Esophagus squamous epithelium (tissue), 5 donors: ENCODE data around the gene EVA1A. TPM values are rescaled to one million over a fixed set of nuclear protein-coding genes. Genes with fewer than 3 reads are reported as not detected.
A peak's percentile ranks its signal among the peaks of the same experiment; 100 is the strongest.
"Not testable (repeated sequence)": the region's sequence is repeated elsewhere in the genome, so short reads cannot be mapped to it uniquely, and the experiment has no call there.

Source experiments
- DNase-seq: peaks from one replicate; lab custom pipeline; 2025; lab: John Stamatoyannopoulos, UW
- H3K27ac ChIP-seq, 4 donors: fragments of 200-600 bp; sonication (generic); one replicate each; pipeline ENCODE4 v1.5.1; 2016 to 2019; ENCODE audit warnings: mild to moderate bottlenecking in 1 of 4
- H3K27me3 ChIP-seq, 4 donors: fragments of 200-600 bp; sonication (generic); 1 replicate in 3 of 4; 2 replicates in 1 of 4; pipeline versions ENCODE4 v1.5.1 to v1.6.0; 2017 to 2021; ENCODE audit warnings: antibody characterized with exemption in 1 of 4
- H3K36me3 ChIP-seq, 3 donors: fragments of 200-600 bp; sonication (generic); one replicate each; pipeline ENCODE4 v1.5.1; 2016 to 2019
- H3K4me1 ChIP-seq, 3 donors: fragments of 200-600 bp; sonication (generic); one replicate each; pipeline ENCODE4 v1.5.1; 2017 to 2019
- H3K4me3 ChIP-seq, 4 donors: fragments of 200-600 bp; sonication (generic); 1 replicate in 3 of 4; 2 replicates in 1 of 4; pipeline ENCODE4 v1.5.1; 2016 to 2019; ENCODE audit warnings: mild to moderate bottlenecking in 2 of 4, moderate library complexity in 1 of 4
- H3K9me3 ChIP-seq, 3 donors: fragments of 200-600 bp; sonication (generic); one replicate each; pipeline ENCODE4 v1.5.1; 2016 to 2019
- POLR2A ChIP-seq, 4 donors: fragments of 450-650 bp; IDR thresholded peaks; one replicate each; pipeline ENCODE4 v1.6.1; 2017; ENCODE audit warnings: antibody characterized with exemption in 4 of 4, mild to moderate bottlenecking in 4 of 4, moderate library complexity in 3 of 4
- WGBS, 2 donors: methylation state at CpG; one replicate each; pipeline ENCODE4 v1.1.5; 2018; 5-methylcytosine and 5-hydroxymethylcytosine counted together
- intact Hi-C: fragments of 100-400 bp; cut with DNase I; formaldehyde crosslinking; loops from one replicate; pipeline ENCODE4 v1.15.0; 2022
- total RNA-seq, 4 donors: library from RNA; depleted of rRNA; stranded (reverse); fragments of >200 nt; gene quantifications; one replicate each; pipeline ENCODE4 v1.1.0, GENCODE V29; 2016
- TF ChIP-seq, protein P1 (sequence below), 6 experiments: fragments of 450-650 bp in 4 of 6; fragments of 200-600 bp in 2 of 6; sonication (generic) in 2 of 6; IDR thresholded peaks; one replicate each; pipeline ENCODE4 v1.5.1; 2016 to 2019; ENCODE audit warnings: antibody characterized with exemption in 6 of 6, mild to moderate bottlenecking in 4 of 6, moderate library complexity in 4 of 6
- donor health status: DM: yes; HTN: yes; CAD: no.

The EVA1A gene
- total RNA-seq, 4 donors from 2014 or later = 0.26 to 9.4 (median 2.3) TPM; not detected in 1

DNA sequence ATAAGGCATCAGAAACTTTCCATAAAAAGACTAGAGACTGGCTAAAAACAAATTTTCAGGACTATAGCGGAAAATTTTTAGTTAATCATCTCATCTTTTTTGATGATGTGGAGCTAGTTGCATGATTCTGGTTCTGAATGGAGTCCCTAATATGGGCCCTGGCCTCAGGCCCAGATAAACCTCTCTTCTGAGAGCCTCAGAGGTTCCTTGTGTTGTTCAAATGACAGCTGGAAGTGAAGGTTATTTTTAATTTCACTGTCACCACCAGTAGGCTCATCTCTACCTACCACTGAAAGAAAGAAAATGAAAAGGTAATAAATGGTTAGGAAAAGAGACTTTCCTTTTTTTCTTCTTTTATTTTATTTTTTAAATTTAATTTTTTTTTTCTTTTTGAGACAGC is 75.9 kb downstream of the EVA1A start:
- intact Hi-C loops = no loop called here
- no peak overlapping the region for H3K4me3 ChIP-seq
- TF ChIP-seq, protein P1, sequence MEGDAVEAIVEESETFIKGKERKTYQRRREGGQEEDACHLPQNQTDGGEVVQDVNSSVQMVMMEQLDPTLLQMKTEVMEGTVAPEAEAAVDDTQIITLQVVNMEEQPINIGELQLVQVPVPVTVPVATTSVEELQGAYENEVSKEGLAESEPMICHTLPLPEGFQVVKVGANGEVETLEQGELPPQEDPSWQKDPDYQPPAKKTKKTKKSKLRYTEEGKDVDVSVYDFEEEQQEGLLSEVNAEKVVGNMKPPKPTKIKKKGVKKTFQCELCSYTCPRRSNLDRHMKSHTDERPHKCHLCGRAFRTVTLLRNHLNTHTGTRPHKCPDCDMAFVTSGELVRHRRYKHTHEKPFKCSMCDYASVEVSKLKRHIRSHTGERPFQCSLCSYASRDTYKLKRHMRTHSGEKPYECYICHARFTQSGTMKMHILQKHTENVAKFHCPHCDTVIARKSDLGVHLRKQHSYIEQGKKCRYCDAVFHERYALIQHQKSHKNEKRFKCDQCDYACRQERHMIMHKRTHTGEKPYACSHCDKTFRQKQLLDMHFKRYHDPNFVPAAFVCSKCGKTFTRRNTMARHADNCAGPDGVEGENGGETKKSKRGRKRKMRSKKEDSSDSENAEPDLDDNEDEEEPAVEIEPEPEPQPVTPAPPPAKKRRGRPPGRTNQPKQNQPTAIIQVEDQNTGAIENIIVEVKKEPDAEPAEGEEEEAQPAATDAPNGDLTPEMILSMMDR (IDR thresholded peaks at IDR 0.05) = no peak
- TF ChIP-seq POLR2A (IDR thresholded peaks at IDR 0.05) = no peak
- H3K4me1 ChIP-seq = no peaks in the 10 kb centered on the region
- no peak overlapping the region for H3K27ac ChIP-seq
- peaks cover 0 to 11% (median 0%) of the 10 kb centered on the region in 4 donors for H3K27me3 ChIP-seq
- no peak for DNase-seq
- H3K36me3 ChIP-seq = no peaks in the 10 kb centered on the region
- no peaks in the 10 kb centered on the region for H3K9me3 ChIP-seq
- WGBS, 2 donors = 88 to 100% methylated on average over 1 of the region's 1 CpG

- WGBS, 2 donors = 88 to 92% methylated on average over 6 of the region's 6 CpGs
- Histone ChIP-seq H3K27ac (no peak overlapping the region), H3K4me3 (no peak overlapping the region), H3K9me3 (no peaks in the 10 kb centered on the region), H3K36me3 (no peaks in the 10 kb centered on the region), H3K27me3 (peaks cover 0 to 11% (median 0%) of the 10 kb centered on the region in 4 donors), H3K4me1 (no peaks in the 10 kb centered on the region)
- no peak for TF ChIP-seq POLR2A (IDR thresholded peaks at IDR 0.05)
- TF ChIP-seq, protein P1 (IDR thresholded peaks at IDR 0.05) = no peak
- intact Hi-C loops = no loop called here
- DNase-seq = no peak
Observed at GRCh38 chr2:75483878-75484277, 76.9 kb downstream of the EVA1A start.

GRCh38 chr2:75482398-75482797 is 78.3 kb downstream of the EVA1A start:
- H3K27me3 ChIP-seq = peaks cover 0 to 11% (median 0%) of the 10 kb centered on the region in 4 donors
- no peak overlapping the region for H3K4me3 ChIP-seq
- intact Hi-C loops = no loop called here
- no peaks in the 10 kb centered on the region for H3K4me1 ChIP-seq
- H3K27ac ChIP-seq = no peak overlapping the region
- no peak for TF ChIP-seq POLR2A (IDR thresholded peaks at IDR 0.05)
- TF ChIP-seq, protein P1 (IDR thresholded peaks at IDR 0.05) = no peak
- no peaks in the 10 kb centered on the region for H3K9me3 ChIP-seq
- DNase-seq = no peak
- H3K36me3 ChIP-seq = no peaks in the 10 kb centered on the region

GRCh38 chr2:75480971-75481836 is 79.5 kb downstream of the EVA1A start:
- intact Hi-C loops = no loop called here
- no peaks in the 10 kb centered on the region for H3K36me3 ChIP-seq
- no peak overlapping the region for H3K27ac ChIP-seq
- DNase-seq = no peak
- H3K4me3 ChIP-seq = no peak overlapping the region
- H3K4me1 ChIP-seq = no peaks in the 10 kb centered on the region
- WGBS, 2 donors = 49 to 52% methylated on average over 6 of the region's 6 CpGs
- peaks cover 0 to 5% (median 0%) of the 10 kb centered on the region in 4 donors for H3K27me3 ChIP-seq
- TF ChIP-seq POLR2A (IDR thresholded peaks at IDR 0.05) = no peak
- TF ChIP-seq, protein P1 (IDR thresholded peaks at IDR 0.05) = peak in 1 of 6 experiments; percentile 16
- H3K9me3 ChIP-seq = no peaks in the 10 kb centered on the region

DNA sequence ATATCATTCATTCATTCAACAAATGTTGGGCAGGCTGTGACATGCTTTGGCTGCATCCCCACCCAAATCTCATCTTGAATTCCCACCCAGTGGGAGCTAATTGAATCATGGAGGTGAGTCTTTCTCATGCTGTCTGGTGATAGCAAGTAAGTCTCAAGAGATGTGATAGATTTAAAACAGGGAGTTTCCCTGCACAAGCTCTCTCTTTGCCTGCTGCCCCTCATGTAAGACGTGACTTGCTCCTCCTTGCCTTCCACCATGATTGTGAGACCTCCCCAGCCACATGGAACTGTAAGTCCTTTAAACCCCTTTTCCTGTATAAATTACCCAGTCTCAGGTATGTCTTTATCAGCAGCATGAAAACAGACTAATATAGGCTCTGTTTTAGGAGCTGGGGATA is 83.0 kb downstream of the EVA1A start:
- H3K27me3 ChIP-seq, H3K4me3 ChIP-seq, H3K27ac ChIP-seq, H3K36me3 ChIP-seq, DNase-seq, H3K4me1 ChIP-seq, intact Hi-C loops, H3K9me3 ChIP-seq: not testable (repeated sequence)
- 88% methylated on average over 1 of the region's 1 CpG; no CpG with 5 or more reads in 1 of the 2 donors for WGBS, 2 donors
